IPS-20b (cell line): Measurements from ENCODE around the gene ZNF618.

Source experiments
- H3K27ac ChIP-seq: one replicate; pipeline ENCODE4 v1.5.1; 2013; ENCODE audit warnings: low read length
- H3K27me3 ChIP-seq: 2 replicates; pipeline ENCODE4 v1.6.1; 2013; ENCODE audit warnings: mild to moderate bottlenecking, low read length, inconsistent platforms; ENCODE audit not compliant: insufficient read depth
- H3K36me3 ChIP-seq: 2 replicates; pipeline ENCODE4 v1.6.1; 2013; ENCODE audit warnings: low read depth, mild to moderate bottlenecking, inconsistent platforms, low read length, moderate library complexity; ENCODE audit not compliant: insufficient read depth
- H3K4me1 ChIP-seq: 2 replicates; pipeline ENCODE4 v1.6.1; 2013; ENCODE audit warnings: mild to moderate bottlenecking, control low read depth, inconsistent platforms, low read length, moderate library complexity; ENCODE audit not compliant: insufficient read depth
- H3K4me3 ChIP-seq: 2 replicates; pipeline ENCODE4 v1.5.1; 2013; ENCODE audit warnings: mild to moderate bottlenecking, low read length, inconsistent platforms
- H3K9ac ChIP-seq: 2 replicates; pipeline ENCODE4 v1.6.1; 2013; ENCODE audit warnings: low read depth, mild to moderate bottlenecking, inconsistent platforms, low read length, moderate library complexity
- H3K9me3 ChIP-seq: 2 replicates; pipeline ENCODE4 v1.6.1; 2013; ENCODE audit warnings: mild to moderate bottlenecking, low read depth, low read length, inconsistent platforms; ENCODE audit not compliant: insufficient read depth

Gene ZNF618

GRCh38 chr9:114054191-114054690 lies 178.1 kb downstream of the ZNF618 start:
- Histone ChIP-seq H3K9me3 (no peaks in the 10 kb centered on the region), H3K9ac (no peak overlapping the region), H3K4me3 (no peak overlapping the region), H3K27me3 (no peaks in the 10 kb centered on the region), H3K36me3 (peaks cover 30% of the 10 kb centered on the region), H3K4me1 (no peaks in the 10 kb centered on the region), H3K27ac (no peak overlapping the region)

- Histone ChIP-seq H3K27ac (no peak overlapping the region), H3K36me3 (peaks cover 23% of the 10 kb centered on the region), H3K4me1 (no peaks in the 10 kb centered on the region), H3K9ac (no peak overlapping the region), H3K4me3 (no peak overlapping the region), H3K27me3 (no peaks in the 10 kb centered on the region), H3K9me3 (no peaks in the 10 kb centered on the region)
Measured at GRCh38 chr9:114055061-114055460, 179.0 kb downstream of the ZNF618 start.

GRCh38 chr9:114055894-114056293 lies 179.8 kb downstream of the ZNF618 start:
- Histone ChIP-seq H3K9me3 (no peaks in the 10 kb centered on the region), H3K4me3 (no peak overlapping the region), H3K36me3 (peaks cover 15% of the 10 kb centered on the region; the same call in 1 of the 2 replicates), H3K27me3 (no peaks in the 10 kb centered on the region), H3K27ac (no peak overlapping the region), H3K9ac (no peak overlapping the region), H3K4me1 (no peaks in the 10 kb centered on the region)

GRCh38 chr9:114056527-114056926 lies 180.4 kb downstream of the ZNF618 start:
- H3K9ac ChIP-seq, result no peak overlapping the region
- no peak overlapping the region for H3K4me3 ChIP-seq
- no peaks in the 10 kb centered on the region for H3K9me3 ChIP-seq
- no peaks in the 10 kb centered on the region for H3K4me1 ChIP-seq
- H3K27me3 ChIP-seq, result no peaks in the 10 kb centered on the region
- H3K36me3 ChIP-seq, result peaks cover 9% of the 10 kb centered on the region; the same call in 1 of the 2 replicates
- H3K27ac ChIP-seq, result no peak overlapping the region

GRCh38 chr9:114057161-114057885 lies 181.2 kb downstream of the ZNF618 start:
- Histone ChIP-seq H3K36me3 (peaks cover under 1% of the 10 kb centered on the region; the same call in 1 of the 2 replicates), H3K9ac (no peak overlapping the region), H3K4me1 (no peaks in the 10 kb centered on the region), H3K4me3 (no peak overlapping the region), H3K27ac (no peak overlapping the region), H3K27me3 (no peaks in the 10 kb centered on the region), H3K9me3 (no peaks in the 10 kb centered on the region)

- Histone ChIP-seq H3K9me3 (no peaks in the 10 kb centered on the region), H3K27ac (no peak overlapping the region), H3K4me3 (no peak overlapping the region), H3K36me3 (no peaks in the 10 kb centered on the region), H3K9ac (no peak overlapping the region), H3K4me1 (no peaks in the 10 kb centered on the region), H3K27me3 (no peaks in the 10 kb centered on the region)
Measured at GRCh38 chr9:114058688-114059046, 182.6 kb downstream of the ZNF618 start.

- no peak overlapping the region for H3K4me3 ChIP-seq
- no peaks in the 10 kb centered on the region for H3K27me3 ChIP-seq
- no peaks in the 10 kb centered on the region for H3K36me3 ChIP-seq
- no peaks in the 10 kb centered on the region for H3K9me3 ChIP-seq
- no peaks in the 10 kb centered on the region for H3K4me1 ChIP-seq
- no peak overlapping the region for H3K9ac ChIP-seq
- no peak overlapping the region for H3K27ac ChIP-seq
Measured at GRCh38 chr9:114059047-114059803, 183.1 kb downstream of the ZNF618 start.

- no peak overlapping the region for H3K4me3 ChIP-seq
- no peak overlapping the region for H3K9ac ChIP-seq
- no peaks in the 10 kb centered on the region for H3K36me3 ChIP-seq
- H3K27me3 ChIP-seq, result no peaks in the 10 kb centered on the region
- no peaks in the 10 kb centered on the region for H3K9me3 ChIP-seq
- no peaks in the 10 kb centered on the region for H3K4me1 ChIP-seq
- no peak overlapping the region for H3K27ac ChIP-seq
Measured at GRCh38 chr9:114060070-114060469, 184.0 kb downstream of the ZNF618 start.

GRCh38 chr9:114060711-114061110 lies 184.6 kb downstream of the ZNF618 start:
- H3K9me3 ChIP-seq, result no peaks in the 10 kb centered on the region
- H3K4me1 ChIP-seq, result no peaks in the 10 kb centered on the region
- H3K9ac ChIP-seq, result no peak overlapping the region
- no peaks in the 10 kb centered on the region for H3K36me3 ChIP-seq
- H3K27me3 ChIP-seq, result no peaks in the 10 kb centered on the region
- no peak overlapping the region for H3K27ac ChIP-seq
- H3K4me3 ChIP-seq, result no peak overlapping the region

- Histone ChIP-seq H3K27me3 (no peaks in the 10 kb centered on the region), H3K36me3 (no peaks in the 10 kb centered on the region), H3K27ac (no peak overlapping the region), H3K4me1 (no peaks in the 10 kb centered on the region), H3K4me3 (no peak overlapping the region), H3K9me3 (no peaks in the 10 kb centered on the region), H3K9ac (no peak overlapping the region)
Measured at GRCh38 chr9:114061292-114061691, 185.2 kb downstream of the ZNF618 start.

GRCh38 chr9:114061830-114062474 lies 185.8 kb downstream of the ZNF618 start:
- no peaks in the 10 kb centered on the region for H3K27me3 ChIP-seq
- H3K4me3 ChIP-seq, result no peak overlapping the region
- no peak overlapping the region for H3K27ac ChIP-seq
- H3K9me3 ChIP-seq, result no peaks in the 10 kb centered on the region
- no peaks in the 10 kb centered on the region for H3K36me3 ChIP-seq
- no peaks in the 10 kb centered on the region for H3K4me1 ChIP-seq
- H3K9ac ChIP-seq, result no peak overlapping the region
